Measurements from ENCODE around the gene SLC41A1.

DNA sequence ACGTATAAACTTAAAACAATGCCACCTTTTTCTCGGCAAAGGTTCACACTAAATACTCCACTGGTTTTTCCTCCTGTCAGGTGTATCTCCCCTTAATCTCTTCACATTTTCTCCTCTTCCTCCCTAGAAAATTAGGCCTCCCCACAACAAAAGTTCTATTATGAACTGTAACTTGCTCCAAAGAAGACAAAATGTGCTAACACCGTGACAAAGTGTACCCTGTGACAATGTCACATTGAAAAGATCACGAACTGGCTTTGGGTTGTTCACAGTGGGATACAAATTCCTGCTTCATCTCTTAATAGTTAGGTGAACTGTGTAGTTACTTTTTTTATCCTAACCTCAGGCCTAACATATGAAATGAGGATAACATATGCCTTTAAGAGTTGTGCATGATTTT is 69.0 kb downstream of the SLC41A1 start:
- no peak for TF ChIP-seq SIN3A (IDR thresholded peaks at IDR 0.05; ENCODE audit: borderline replicate concordance, insufficient read depth, low read depth, low read length)
- TF ChIP-seq, protein P1, sequence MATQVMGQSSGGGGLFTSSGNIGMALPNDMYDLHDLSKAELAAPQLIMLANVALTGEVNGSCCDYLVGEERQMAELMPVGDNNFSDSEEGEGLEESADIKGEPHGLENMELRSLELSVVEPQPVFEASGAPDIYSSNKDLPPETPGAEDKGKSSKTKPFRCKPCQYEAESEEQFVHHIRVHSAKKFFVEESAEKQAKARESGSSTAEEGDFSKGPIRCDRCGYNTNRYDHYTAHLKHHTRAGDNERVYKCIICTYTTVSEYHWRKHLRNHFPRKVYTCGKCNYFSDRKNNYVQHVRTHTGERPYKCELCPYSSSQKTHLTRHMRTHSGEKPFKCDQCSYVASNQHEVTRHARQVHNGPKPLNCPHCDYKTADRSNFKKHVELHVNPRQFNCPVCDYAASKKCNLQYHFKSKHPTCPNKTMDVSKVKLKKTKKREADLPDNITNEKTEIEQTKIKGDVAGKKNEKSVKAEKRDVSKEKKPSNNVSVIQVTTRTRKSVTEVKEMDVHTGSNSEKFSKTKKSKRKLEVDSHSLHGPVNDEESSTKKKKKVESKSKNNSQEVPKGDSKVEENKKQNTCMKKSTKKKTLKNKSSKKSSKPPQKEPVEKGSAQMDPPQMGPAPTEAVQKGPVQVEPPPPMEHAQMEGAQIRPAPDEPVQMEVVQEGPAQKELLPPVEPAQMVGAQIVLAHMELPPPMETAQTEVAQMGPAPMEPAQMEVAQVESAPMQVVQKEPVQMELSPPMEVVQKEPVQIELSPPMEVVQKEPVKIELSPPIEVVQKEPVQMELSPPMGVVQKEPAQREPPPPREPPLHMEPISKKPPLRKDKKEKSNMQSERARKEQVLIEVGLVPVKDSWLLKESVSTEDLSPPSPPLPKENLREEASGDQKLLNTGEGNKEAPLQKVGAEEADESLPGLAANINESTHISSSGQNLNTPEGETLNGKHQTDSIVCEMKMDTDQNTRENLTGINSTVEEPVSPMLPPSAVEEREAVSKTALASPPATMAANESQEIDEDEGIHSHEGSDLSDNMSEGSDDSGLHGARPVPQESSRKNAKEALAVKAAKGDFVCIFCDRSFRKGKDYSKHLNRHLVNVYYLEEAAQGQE (IDR thresholded peaks at IDR 0.05; ENCODE audit: insufficient read depth in 1 of 2, low read depth in 2 of 2, low read length in 1 of 2), result no peak

All from Panc1 (cell line).